ENCODE data around the gene BNIP2. TPM values are rescaled to one million over a fixed set of nuclear protein-coding genes. Genes with fewer than 3 reads are reported as not detected.

BNIP2 gene
- total RNA-seq, 1 experiment from 2014 or later: 53.1 TPM

GRCh38 chr15:59722476-59722875 is 33.4 kb upstream of the BNIP2 start:
- Histone ChIP-seq H3K9me2 (ENCODE audit: insufficient read depth) (no peaks in the 10 kb centered on the region), H3K27ac (ENCODE audit: low read depth, low read length) (no peak overlapping the region), H3K9ac (ENCODE audit: low read length) (no peak overlapping the region), H2AFZ (ENCODE audit: low read depth, low read length, poor library complexity, severe bottlenecking) (no peak overlapping the region), H3K27me3 (ENCODE audit: insufficient read depth, low read length) (peaks cover 9% of the 10 kb centered on the region; the same call in 1 of the 2 replicates), H3K9me3 (ENCODE audit: control insufficient read depth in 1 of 2, insufficient read depth in 1 of 2, low read depth in 1 of 2, low read length in 2 of 2) (no peaks in the 10 kb centered on the region), H4K20me1 (ENCODE audit: insufficient read depth) (no peaks in the 10 kb centered on the region), H3K36me3 (ENCODE audit: control insufficient read depth in 1 of 2, insufficient read depth in 2 of 2, low read length in 2 of 2) (no peaks in the 10 kb centered on the region), H3K4me2 (ENCODE audit: low read length) (no peak overlapping the region), H3K4me3 (replicated peaks in 1 of 2; ENCODE audit: low read depth in 1 of 2, low read length in 2 of 2) (no peak overlapping the region), H3K79me2 (ENCODE audit: insufficient read depth, low read length) (no peaks in the 10 kb centered on the region), H3K4me1 (ENCODE audit: control insufficient read depth in 1 of 2, insufficient read depth in 2 of 2, low read length in 2 of 2) (peaks cover 6 to 7% of the 10 kb centered on the region in 2 experiments; a peak in 3 of 4 replicates)
- ATAC-seq: no peak
- no TSS peak for BruUV-seq (replicated peaks)
- ChIA-PET POLR2A (no interaction called here), RAD21 (ENCODE audit: low non-redundant PET in 1 of 2, low total read pairs in 2 of 2, uncharacterized antibody in 2 of 2, unreplicated experiment in 2 of 2) (no interaction called here), CTCF (interaction anchor here (0.7 to 3.0 kb wide), 2 partner anchors 15 to 31 kb away, joined by 3 to 33 read pairs; no protein-coding TSS in a partner anchor)
- no peak for DNase-seq (ENCODE audit: low read depth, low spot score)
- TF ChIP-seq, protein P1, sequence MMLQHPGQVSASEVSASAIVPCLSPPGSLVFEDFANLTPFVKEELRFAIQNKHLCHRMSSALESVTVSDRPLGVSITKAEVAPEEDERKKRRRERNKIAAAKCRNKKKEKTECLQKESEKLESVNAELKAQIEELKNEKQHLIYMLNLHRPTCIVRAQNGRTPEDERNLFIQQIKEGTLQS (IDR thresholded peaks at IDR 0.05): no peak
- intact Hi-C loops (cut with micrococcal nuclease): loop anchor here (10.0 kb wide), 2 partner anchors 452 to 802 kb away; no protein-coding TSS in a partner anchor

- Histone ChIP-seq H3K27me3 (ENCODE audit: insufficient read depth, low read length) (peaks cover 6% of the 10 kb centered on the region; the same call in 1 of the 2 replicates), H3K36me3 (ENCODE audit: control insufficient read depth in 1 of 2, insufficient read depth in 2 of 2, low read length in 2 of 2) (no peaks in the 10 kb centered on the region), H2AFZ (ENCODE audit: low read depth, low read length, poor library complexity, severe bottlenecking) (no peak overlapping the region), H3K9me2 (ENCODE audit: insufficient read depth) (no peaks in the 10 kb centered on the region), H3K4me2 (ENCODE audit: low read length) (no peak overlapping the region), H3K4me3 (replicated peaks in 1 of 2; ENCODE audit: low read depth in 1 of 2, low read length in 2 of 2) (no peak overlapping the region), H3K27ac (ENCODE audit: low read depth, low read length) (no peak overlapping the region), H3K79me2 (ENCODE audit: insufficient read depth, low read length) (no peaks in the 10 kb centered on the region), H4K20me1 (ENCODE audit: insufficient read depth) (no peaks in the 10 kb centered on the region), H3K4me1 (ENCODE audit: control insufficient read depth in 1 of 2, insufficient read depth in 2 of 2, low read length in 2 of 2) (peaks cover 6 to 7% of the 10 kb centered on the region in 2 experiments; a peak in 3 of 4 replicates), H3K9ac (ENCODE audit: low read length) (no peak overlapping the region), H3K9me3 (ENCODE audit: control insufficient read depth in 1 of 2, insufficient read depth in 1 of 2, low read depth in 1 of 2, low read length in 2 of 2) (no peaks in the 10 kb centered on the region)
- ChIA-PET POLR2A (no interaction called here), RAD21 (ENCODE audit: low non-redundant PET in 1 of 2, low total read pairs in 2 of 2, uncharacterized antibody in 2 of 2, unreplicated experiment in 2 of 2) (no interaction called here), CTCF (interaction anchor here (0.7 kb wide), 1 partner anchor 16 kb away, joined by 3 read pairs; no protein-coding TSS in a partner anchor)
- no peak for TF ChIP-seq POLR2A (IDR thresholded peaks at IDR 0.05; ENCODE audit: borderline replicate concordance, extremely low read depth, insufficient read depth, insufficient read length)
- TF ChIP-seq, protein P2, sequence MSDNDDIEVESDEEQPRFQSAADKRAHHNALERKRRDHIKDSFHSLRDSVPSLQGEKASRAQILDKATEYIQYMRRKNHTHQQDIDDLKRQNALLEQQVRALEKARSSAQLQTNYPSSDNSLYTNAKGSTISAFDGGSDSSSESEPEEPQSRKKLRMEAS (IDR thresholded peaks at IDR 0.05): no peak
- no peak for TF ChIP-seq CEBPB (IDR thresholded peaks at IDR 0.05; ENCODE audit: low read depth)
- TF ChIP-seq CTCF (IDR thresholded peaks at IDR 0.05 in 2 of 3, conservative IDR thresholded peaks at IDR 0.05 in 1 of 3; ENCODE audit: borderline replicate concordance in 1 of 3, insufficient read depth in 1 of 3, low read depth in 2 of 3, low read length in 2 of 3): no peak
- no peak for TF ChIP-seq EZH2 (IDR thresholded peaks at IDR 0.05)
- TF ChIP-seq SIN3A (IDR thresholded peaks at IDR 0.05; ENCODE audit: low read depth): no peak
- TF ChIP-seq EGR1 (IDR thresholded peaks at IDR 0.05; ENCODE audit: low read depth): no peak
- no peak for TF ChIP-seq REST (IDR thresholded peaks at IDR 0.05; ENCODE audit: low read depth)
- no peak for ATAC-seq
- intact Hi-C loops (cut with micrococcal nuclease): loop anchor here (10.0 kb wide), 2 partner anchors 453 to 803 kb away; no protein-coding TSS in a partner anchor
- no peak for DNase-seq (ENCODE audit: low read depth, low spot score)
- BruUV-seq (replicated peaks): no TSS peak
Measured at GRCh38 chr15:59722037-59722436, 32.9 kb upstream of the BNIP2 start.

All from HCT116 (cell line).